ENCODE measurements around the gene UFSP2.

UFSP2 gene

GRCh38 chr4:185469580-185470154 is 43.9 kb upstream of the UFSP2 start:
- Histone ChIP-seq H2AK5ac (ENCODE audit: low read length) (no peak overlapping the region), H3K36me3 (ENCODE audit: control insufficient read depth, insufficient read depth, low read length) (no peaks in the 10 kb centered on the region), H3K27me3 (ENCODE audit: insufficient read depth, low read length, poor library complexity) (no peaks in the 10 kb centered on the region), H2BK5ac (ENCODE audit: low read length) (no peak overlapping the region), H2BK15ac (replicated peaks; ENCODE audit: low read depth) (no peak overlapping the region), H3K4me2 (ENCODE audit: low read length) (no peak overlapping the region), H3K9ac (ENCODE audit: low read length) (no peak overlapping the region), H4K5ac (ENCODE audit: low read length) (no peak overlapping the region), H3K56ac (ENCODE audit: low read length) (no peak overlapping the region), H3K79me2 (ENCODE audit: control insufficient read depth, insufficient read depth, low read length) (no peaks in the 10 kb centered on the region), H3K4ac (ENCODE audit: low read depth, low read length) (no peak overlapping the region), H3K4me1 (ENCODE audit: control insufficient read depth, low read depth, low read length) (peaks cover 2% of the 10 kb centered on the region), H3K4me3 (ENCODE audit: low read length) (no peak overlapping the region), H4K8ac (ENCODE audit: low read depth, low read length) (no peak overlapping the region), H2BK120ac (ENCODE audit: low read depth, low read length) (no peak overlapping the region), H3K23ac (ENCODE audit: low read length) (no peak overlapping the region), H3K18ac (ENCODE audit: low read length) (no peak overlapping the region), H3K27ac (ENCODE audit: low read depth, low read length) (no peak overlapping the region), H3K79me1 (ENCODE audit: low read length) (no peaks in the 10 kb centered on the region)
- DNase-seq = no peak
- no CpG with 5 or more reads among the region's 9 CpGs for WGBS (ENCODE audit: extremely low coverage, insufficient coverage, low lambda C conversion rate)

- H3K9ac ChIP-seq (ENCODE audit: low read length) = no peak overlapping the region
- no peaks in the 10 kb centered on the region for H3K36me3 ChIP-seq (ENCODE audit: control insufficient read depth, insufficient read depth, low read length)
- no peak overlapping the region for H2BK15ac ChIP-seq (replicated peaks; ENCODE audit: low read depth)
- no peak overlapping the region for H3K4me2 ChIP-seq (ENCODE audit: low read length)
- H3K18ac ChIP-seq (ENCODE audit: low read length) = no peak overlapping the region
- no peak overlapping the region for H3K23ac ChIP-seq (ENCODE audit: low read length)
- H3K79me1 ChIP-seq (ENCODE audit: low read length) = no peaks in the 10 kb centered on the region
- H3K79me2 ChIP-seq (ENCODE audit: control insufficient read depth, insufficient read depth, low read length) = no peaks in the 10 kb centered on the region
- no peaks in the 10 kb centered on the region for H3K27me3 ChIP-seq (ENCODE audit: insufficient read depth, low read length, poor library complexity)
- H2BK120ac ChIP-seq (ENCODE audit: low read depth, low read length) = no peak overlapping the region
- H3K27ac ChIP-seq (ENCODE audit: low read depth, low read length) = no peak overlapping the region
- no peak overlapping the region for H4K8ac ChIP-seq (ENCODE audit: low read depth, low read length)
- H3K4me1 ChIP-seq (ENCODE audit: control insufficient read depth, low read depth, low read length) = peaks cover 4% of the 10 kb centered on the region
- no peak overlapping the region for H3K4ac ChIP-seq (ENCODE audit: low read depth, low read length)
- H2BK5ac ChIP-seq (ENCODE audit: low read length) = no peak overlapping the region
- DNase-seq = no peak
- H4K5ac ChIP-seq (ENCODE audit: low read length) = no peak overlapping the region
- no peak overlapping the region for H3K56ac ChIP-seq (ENCODE audit: low read length)
- no peak overlapping the region for H2AK5ac ChIP-seq (ENCODE audit: low read length)
- no peak overlapping the region for H3K4me3 ChIP-seq (ENCODE audit: low read length)
- WGBS (ENCODE audit: extremely low coverage, insufficient coverage, low lambda C conversion rate) = no CpG with 5 or more reads among the region's 2 CpGs
These were observed 43.2 kb upstream of the UFSP2 start for GRCh38 chr4:185468999-185469398.

GRCh38 chr4:185467991-185468390 is 42.2 kb upstream of the UFSP2 start:
- DNase-seq = no peak
- no peak overlapping the region for H2BK15ac ChIP-seq (replicated peaks; ENCODE audit: low read depth)
- no peak overlapping the region for H2AK5ac ChIP-seq (ENCODE audit: low read length)
- H2BK5ac ChIP-seq (ENCODE audit: low read length) = no peak overlapping the region
- no peak overlapping the region for H3K18ac ChIP-seq (ENCODE audit: low read length)
- no peaks in the 10 kb centered on the region for H3K27me3 ChIP-seq (ENCODE audit: insufficient read depth, low read length, poor library complexity)
- H2BK120ac ChIP-seq (ENCODE audit: low read depth, low read length) = no peak overlapping the region
- no peak overlapping the region for H3K4me3 ChIP-seq (ENCODE audit: low read length)
- no CpG with 5 or more reads among the region's 8 CpGs for WGBS (ENCODE audit: extremely low coverage, insufficient coverage, low lambda C conversion rate)
- no peak overlapping the region for H3K56ac ChIP-seq (ENCODE audit: low read length)
- H3K27ac ChIP-seq (ENCODE audit: low read depth, low read length) = no peak overlapping the region
- no peak overlapping the region for H3K4ac ChIP-seq (ENCODE audit: low read depth, low read length)
- H4K5ac ChIP-seq (ENCODE audit: low read length) = no peak overlapping the region
- no peak overlapping the region for H3K4me2 ChIP-seq (ENCODE audit: low read length)
- peaks cover 4% of the 10 kb centered on the region for H3K4me1 ChIP-seq (ENCODE audit: control insufficient read depth, low read depth, low read length)
- H3K79me2 ChIP-seq (ENCODE audit: control insufficient read depth, insufficient read depth, low read length) = no peaks in the 10 kb centered on the region
- no peaks in the 10 kb centered on the region for H3K79me1 ChIP-seq (ENCODE audit: low read length)
- H3K36me3 ChIP-seq (ENCODE audit: control insufficient read depth, insufficient read depth, low read length) = no peaks in the 10 kb centered on the region
- no peak overlapping the region for H3K9ac ChIP-seq (ENCODE audit: low read length)
- no peak overlapping the region for H4K8ac ChIP-seq (ENCODE audit: low read depth, low read length)
- H3K23ac ChIP-seq (ENCODE audit: low read length) = no peak overlapping the region

GRCh38 chr4:185467101-185467500 is 41.3 kb upstream of the UFSP2 start:
- no peaks in the 10 kb centered on the region for H3K79me2 ChIP-seq (ENCODE audit: control insufficient read depth, insufficient read depth, low read length)
- H3K9ac ChIP-seq (ENCODE audit: low read length) = no peak overlapping the region
- no peak overlapping the region for H3K56ac ChIP-seq (ENCODE audit: low read length)
- no peak overlapping the region for H2BK120ac ChIP-seq (ENCODE audit: low read depth, low read length)
- no peak overlapping the region for H4K8ac ChIP-seq (ENCODE audit: low read depth, low read length)
- no CpG with 5 or more reads among the region's 4 CpGs for WGBS (ENCODE audit: extremely low coverage, insufficient coverage, low lambda C conversion rate)
- peaks cover 4% of the 10 kb centered on the region for H3K4me1 ChIP-seq (ENCODE audit: control insufficient read depth, low read depth, low read length)
- H4K5ac ChIP-seq (ENCODE audit: low read length) = no peak overlapping the region
- H3K27ac ChIP-seq (ENCODE audit: low read depth, low read length) = no peak overlapping the region
- H3K79me1 ChIP-seq (ENCODE audit: low read length) = no peaks in the 10 kb centered on the region
- H3K4me3 ChIP-seq (ENCODE audit: low read length) = no peak overlapping the region
- H3K18ac ChIP-seq (ENCODE audit: low read length) = no peak overlapping the region
- no peak overlapping the region for H2AK5ac ChIP-seq (ENCODE audit: low read length)
- no peak overlapping the region for H3K4ac ChIP-seq (ENCODE audit: low read depth, low read length)
- DNase-seq = no peak
- H3K4me2 ChIP-seq (ENCODE audit: low read length) = no peak overlapping the region
- no peak overlapping the region for H3K23ac ChIP-seq (ENCODE audit: low read length)
- H2BK15ac ChIP-seq (replicated peaks; ENCODE audit: low read depth) = no peak overlapping the region
- H3K27me3 ChIP-seq (ENCODE audit: insufficient read depth, low read length, poor library complexity) = no peaks in the 10 kb centered on the region
- H3K36me3 ChIP-seq (ENCODE audit: control insufficient read depth, insufficient read depth, low read length) = no peaks in the 10 kb centered on the region
- H2BK5ac ChIP-seq (ENCODE audit: low read length) = no peak overlapping the region

- Histone ChIP-seq H3K27me3 (ENCODE audit: insufficient read depth, low read length, poor library complexity) (no peaks in the 10 kb centered on the region), H3K4me1 (ENCODE audit: control insufficient read depth, low read depth, low read length) (peaks cover 4% of the 10 kb centered on the region), H3K9ac (ENCODE audit: low read length) (no peak overlapping the region), H3K79me1 (ENCODE audit: low read length) (no peaks in the 10 kb centered on the region), H3K56ac (ENCODE audit: low read length) (no peak overlapping the region), H2BK5ac (ENCODE audit: low read length) (no peak overlapping the region), H2BK15ac (replicated peaks; ENCODE audit: low read depth) (no peak overlapping the region), H4K5ac (ENCODE audit: low read length) (no peak overlapping the region), H3K36me3 (ENCODE audit: control insufficient read depth, insufficient read depth, low read length) (no peaks in the 10 kb centered on the region), H2AK5ac (ENCODE audit: low read length) (no peak overlapping the region), H3K27ac (ENCODE audit: low read depth, low read length) (no peak overlapping the region), H3K4me2 (ENCODE audit: low read length) (no peak overlapping the region), H3K18ac (ENCODE audit: low read length) (no peak overlapping the region), H3K23ac (ENCODE audit: low read length) (no peak overlapping the region), H2BK120ac (ENCODE audit: low read depth, low read length) (no peak overlapping the region), H3K79me2 (ENCODE audit: control insufficient read depth, insufficient read depth, low read length) (no peaks in the 10 kb centered on the region), H4K8ac (ENCODE audit: low read depth, low read length) (no peak overlapping the region), H3K4me3 (ENCODE audit: low read length) (no peak overlapping the region), H3K4ac (ENCODE audit: low read depth, low read length) (no peak overlapping the region)
- no peak for DNase-seq
- no CpG with 5 or more reads among the region's 3 CpGs for WGBS (ENCODE audit: extremely low coverage, insufficient coverage, low lambda C conversion rate)
These were observed 39.9 kb upstream of the UFSP2 start for GRCh38 chr4:185465707-185466106.

- DNase-seq = no peak
- Histone ChIP-seq H3K79me2 (ENCODE audit: control insufficient read depth, insufficient read depth, low read length) (no peaks in the 10 kb centered on the region), H2AK5ac (ENCODE audit: low read length) (no peak overlapping the region), H3K4me3 (ENCODE audit: low read length) (no peak overlapping the region), H3K27ac (ENCODE audit: low read depth, low read length) (no peak overlapping the region), H2BK5ac (ENCODE audit: low read length) (no peak overlapping the region), H3K79me1 (ENCODE audit: low read length) (no peaks in the 10 kb centered on the region), H4K5ac (ENCODE audit: low read length) (no peak overlapping the region), H3K18ac (ENCODE audit: low read length) (no peak overlapping the region), H2BK120ac (ENCODE audit: low read depth, low read length) (no peak overlapping the region), H3K4me2 (ENCODE audit: low read length) (no peak overlapping the region), H3K56ac (ENCODE audit: low read length) (no peak overlapping the region), H3K27me3 (ENCODE audit: insufficient read depth, low read length, poor library complexity) (no peaks in the 10 kb centered on the region), H3K4me1 (ENCODE audit: control insufficient read depth, low read depth, low read length) (peaks cover 4% of the 10 kb centered on the region), H3K4ac (ENCODE audit: low read depth, low read length) (no peak overlapping the region), H3K23ac (ENCODE audit: low read length) (no peak overlapping the region), H3K9ac (ENCODE audit: low read length) (no peak overlapping the region), H4K8ac (ENCODE audit: low read depth, low read length) (no peak overlapping the region), H3K36me3 (ENCODE audit: control insufficient read depth, insufficient read depth, low read length) (no peaks in the 10 kb centered on the region), H2BK15ac (replicated peaks; ENCODE audit: low read depth) (no peak overlapping the region)
- no CpG with 5 or more reads among the region's 1 CpG for WGBS (ENCODE audit: extremely low coverage, insufficient coverage, low lambda C conversion rate)
These were observed 39.1 kb upstream of the UFSP2 start for GRCh38 chr4:185464887-185465286.

Measured in mesendoderm (in vitro differentiated cells).